ENCODE data around the gene CAMK1G. TPM values are rescaled to one million over a fixed set of nuclear protein-coding genes. Genes with fewer than 3 reads are reported as not detected.

Gene CAMK1G
- polyA plus RNA-seq, 1 donor from 2014 or later, result 3.0 TPM

- Histone ChIP-seq H3K27me3 (ENCODE audit: insufficient read depth, low read depth, low read length) (no peaks in the 10 kb centered on the region), H2AFZ (ENCODE audit: low read depth, low read length) (no peak overlapping the region), H3F3A (ENCODE audit: insufficient read depth, low read length, poor library complexity, severe bottlenecking) (no peaks in the 10 kb centered on the region), H3K79me2 (replicated peaks; ENCODE audit: insufficient read depth, low read length) (no peaks in the 10 kb centered on the region), H3K36me3 (ENCODE audit: insufficient read depth, low read length) (no peaks in the 10 kb centered on the region), H4K20me1 (ENCODE audit: insufficient read depth) (no peaks in the 10 kb centered on the region), H3K4me3 (ENCODE audit: low read length) (no peak overlapping the region), H3K27ac (ENCODE audit: low read length) (no peak overlapping the region), H3K9me2 (ENCODE audit: insufficient read depth, low read length) (no peaks in the 10 kb centered on the region), H3K9ac (ENCODE audit: low read length) (no peak overlapping the region), H3K4me2 (ENCODE audit: low read length) (no peak overlapping the region), H3K9me3 (ENCODE audit: low read length) (no peaks in the 10 kb centered on the region)
- TF ChIP-seq POLR2AphosphoS5 (IDR thresholded peaks at IDR 0.05) (no peak), CTCF (IDR thresholded peaks at IDR 0.05; ENCODE audit: poor library complexity, severe bottlenecking) (no peak), TAF1 (IDR thresholded peaks at IDR 0.05; ENCODE audit: low read depth) (no peak), EP300 (conservative IDR thresholded peaks at IDR 0.05; ENCODE audit: poor library complexity, severe bottlenecking) (no peak), SMC3 (conservative IDR thresholded peaks at IDR 0.05; ENCODE audit: poor library complexity) (no peak), MXI1 (conservative IDR thresholded peaks at IDR 0.05; ENCODE audit: poor library complexity, severe bottlenecking) (no peak), RAD21 (conservative IDR thresholded peaks at IDR 0.05) (no peak), REST (IDR thresholded peaks at IDR 0.05; ENCODE audit: borderline replicate concordance) (no peak), EZH2 (IDR thresholded peaks at IDR 0.05; ENCODE audit: borderline replicate concordance, insufficient read depth, low read length, poor library complexity, severe bottlenecking) (no peak)
Observed at GRCh38 chr1:209630383-209631225, 47.1 kb downstream of the CAMK1G start.

- TF ChIP-seq RAD21 (conservative IDR thresholded peaks at IDR 0.05), result no peak
- no peak for TF ChIP-seq EP300 (conservative IDR thresholded peaks at IDR 0.05; ENCODE audit: poor library complexity, severe bottlenecking)
- no peak for TF ChIP-seq EZH2 (IDR thresholded peaks at IDR 0.05; ENCODE audit: borderline replicate concordance, insufficient read depth, low read length, poor library complexity, severe bottlenecking)
- TF ChIP-seq REST (IDR thresholded peaks at IDR 0.05; ENCODE audit: borderline replicate concordance), result no peak
- no peak for TF ChIP-seq MXI1 (conservative IDR thresholded peaks at IDR 0.05; ENCODE audit: poor library complexity, severe bottlenecking)
- no peak for TF ChIP-seq TAF1 (IDR thresholded peaks at IDR 0.05; ENCODE audit: low read depth)
- no peak for TF ChIP-seq CTCF (IDR thresholded peaks at IDR 0.05; ENCODE audit: poor library complexity, severe bottlenecking)
- TF ChIP-seq POLR2AphosphoS5 (IDR thresholded peaks at IDR 0.05), result no peak
- TF ChIP-seq SMC3 (conservative IDR thresholded peaks at IDR 0.05; ENCODE audit: poor library complexity), result no peak
- H3K79me2 ChIP-seq (replicated peaks; ENCODE audit: insufficient read depth, low read length), result no peaks in the 10 kb centered on the region
- H3K4me3 ChIP-seq (ENCODE audit: low read length), result no peak overlapping the region
- H4K20me1 ChIP-seq (ENCODE audit: insufficient read depth), result no peaks in the 10 kb centered on the region
- no peak overlapping the region for H3K9ac ChIP-seq (ENCODE audit: low read length)
- H2AFZ ChIP-seq (ENCODE audit: low read depth, low read length), result no peak overlapping the region
- no peaks in the 10 kb centered on the region for H3K27me3 ChIP-seq (ENCODE audit: insufficient read depth, low read depth, low read length)
- H3K9me2 ChIP-seq (ENCODE audit: insufficient read depth, low read length), result no peaks in the 10 kb centered on the region
- no peaks in the 10 kb centered on the region for H3K36me3 ChIP-seq (ENCODE audit: insufficient read depth, low read length)
- no peak overlapping the region for H3K27ac ChIP-seq (ENCODE audit: low read length)
- no peaks in the 10 kb centered on the region for H3K9me3 ChIP-seq (ENCODE audit: low read length)
- no peak overlapping the region for H3K4me2 ChIP-seq (ENCODE audit: low read length)
- no peaks in the 10 kb centered on the region for H3F3A ChIP-seq (ENCODE audit: insufficient read depth, low read length, poor library complexity, severe bottlenecking)
Observed at GRCh38 chr1:209633335-209633997, 50.0 kb downstream of the CAMK1G start.
